HG02678 (cell line): ENCODE measurements around the gene DEFB119.
"Not testable (repeated sequence)": the region's sequence is repeated elsewhere in the genome, so short reads cannot be mapped to it uniquely, and the experiment has no call there.

Experiments used
- ATAC-seq: cut with Tn5 transposase; IDR thresholded peaks from one replicate; pipeline ENCODE4 v1.9.1; 2021; ENCODE audit warnings: mild to moderate bottlenecking, moderate library complexity; ENCODE audit not compliant: unreplicated experiment

DEFB119 gene, protein sequence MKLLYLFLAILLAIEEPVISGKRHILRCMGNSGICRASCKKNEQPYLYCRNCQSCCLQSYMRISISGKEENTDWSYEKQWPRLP

DNA sequence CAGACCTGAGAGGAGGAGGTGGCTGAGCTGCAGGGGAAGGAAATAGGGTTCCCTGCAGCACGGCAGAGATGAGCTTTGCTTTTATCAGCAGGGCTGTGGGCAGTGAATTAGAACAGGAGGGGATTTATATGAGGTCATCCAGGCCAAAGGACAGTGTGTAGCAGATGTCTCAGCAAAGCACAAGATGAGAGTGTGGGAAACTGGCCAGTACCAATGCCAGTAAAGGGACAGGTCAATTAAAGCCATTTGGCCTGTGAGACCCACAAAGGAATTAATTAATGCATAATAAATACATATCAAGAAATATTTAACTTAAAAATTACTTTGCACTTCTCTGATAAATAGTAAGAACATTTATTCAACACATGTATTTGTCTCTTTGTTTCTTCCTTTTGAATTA is at the start of gene DEFB119:
Gene DEFB119 (minus strand): TSS at position 101 of the 400 bp plus-strand sequence. CDS start 107 bp downstream, outside the sequence.
- ATAC-seq: no peak

DNA sequence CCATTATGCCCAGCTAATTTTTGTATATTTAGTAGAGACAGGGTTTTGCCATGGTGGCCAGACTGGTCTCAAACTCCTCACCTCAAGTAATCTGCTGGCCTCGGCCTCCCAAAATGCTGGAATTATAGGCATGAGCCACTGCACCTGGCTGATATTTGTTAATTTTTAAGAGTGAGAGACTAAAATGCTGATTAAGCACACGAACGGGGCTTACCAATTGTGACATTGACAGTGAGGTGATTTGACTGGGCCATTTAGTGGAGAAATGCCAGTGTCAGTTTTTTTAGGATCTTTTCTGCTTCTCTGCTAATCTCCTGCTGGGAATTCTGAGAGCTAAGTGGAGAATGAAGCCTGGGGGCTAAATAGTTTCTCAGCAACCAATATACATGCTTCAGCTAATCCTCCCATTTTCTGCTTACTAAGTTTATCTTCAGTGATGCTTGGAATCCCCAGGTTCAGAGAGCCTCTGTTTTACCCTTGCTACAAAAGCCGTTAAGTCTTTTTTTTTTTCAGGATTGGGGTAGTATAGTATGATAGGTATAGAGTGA is 40.3 kb upstream of the DEFB119 start:
- ATAC-seq: no peak

DNA sequence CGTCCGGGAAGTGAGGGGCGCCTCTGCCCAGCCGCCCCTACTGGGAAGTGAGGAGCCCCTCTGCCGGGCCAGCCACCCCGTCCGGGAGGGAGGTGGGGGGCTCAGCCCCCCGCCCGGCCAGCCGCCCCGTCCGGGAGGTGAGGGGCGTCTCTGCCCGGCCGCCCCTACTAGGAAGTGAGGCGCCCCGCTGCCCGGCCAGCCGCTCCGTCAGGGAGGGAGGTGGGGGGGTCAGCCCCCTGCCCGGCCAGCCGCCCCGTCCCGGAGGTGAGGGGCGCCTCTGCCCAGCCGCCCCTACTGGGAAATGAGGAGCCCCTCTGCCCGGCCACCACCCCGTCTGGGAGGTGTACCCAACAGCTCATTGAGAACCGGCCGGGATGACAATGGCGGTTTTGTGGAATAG is 37.2 kb upstream of the DEFB119 start:
- ATAC-seq: not testable (repeated sequence)

- ATAC-seq: not testable (repeated sequence)
Measured at GRCh38 chr20:31426891-31427551, 36.6 kb upstream of the DEFB119 start.

DNA sequence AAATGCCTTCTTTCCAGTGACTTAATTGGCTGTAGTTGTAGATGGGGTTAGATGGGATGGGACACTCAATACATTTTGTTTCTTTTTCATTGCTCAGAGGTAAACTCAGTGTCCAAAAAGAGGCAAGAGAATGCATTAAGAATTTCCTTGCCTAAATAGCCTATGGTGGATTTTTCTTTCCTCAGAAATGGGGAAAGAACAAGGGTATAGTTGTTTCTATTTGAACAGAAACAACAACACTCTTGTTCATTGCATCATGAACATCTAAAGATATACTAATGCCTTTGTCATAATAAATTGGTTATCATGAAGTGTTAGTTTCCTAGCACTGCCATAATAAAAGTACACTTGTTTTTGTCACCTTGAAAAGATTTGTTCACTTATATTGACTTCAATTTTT is 35.4 kb upstream of the DEFB119 start:
- ATAC-seq: no peak

DNA sequence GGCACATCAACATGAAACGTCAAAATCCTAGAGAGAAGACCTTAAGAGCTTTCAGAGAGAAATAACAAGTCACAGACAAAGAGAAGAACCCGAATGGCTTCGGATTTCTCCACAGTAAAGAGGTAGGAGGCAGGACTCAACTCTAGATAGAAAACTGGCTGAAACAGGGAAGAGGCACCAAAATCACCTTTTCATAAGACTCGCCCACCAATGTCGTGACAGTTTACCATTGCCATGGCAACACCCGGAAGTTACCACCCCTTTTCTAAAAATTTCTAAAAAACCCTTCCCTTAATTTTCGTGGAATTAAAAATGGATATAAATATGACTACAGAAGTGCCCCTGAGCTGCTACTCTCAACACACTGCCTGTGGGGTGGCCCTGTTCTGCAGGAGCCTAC is 27.9 kb upstream of the DEFB119 start:
- no peak for ATAC-seq

DNA sequence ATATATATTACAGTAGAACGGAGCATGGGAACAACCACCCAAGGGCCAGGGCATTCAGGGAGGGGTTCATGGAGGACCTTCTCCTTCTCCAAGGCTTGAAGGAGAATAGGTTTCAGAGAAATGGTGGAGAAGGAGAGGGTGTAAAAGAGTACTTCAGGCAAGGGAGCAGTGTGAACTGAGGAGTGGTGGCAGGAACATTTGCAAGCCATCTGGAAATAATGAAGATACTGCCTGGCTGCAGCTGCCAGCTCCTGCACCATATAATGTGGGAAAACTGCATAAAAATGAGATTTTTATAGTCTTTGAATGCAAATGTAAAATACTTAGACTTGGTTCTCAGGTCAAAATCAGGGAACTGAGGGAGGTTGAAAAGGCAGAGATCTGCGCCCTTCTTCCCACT is 25.3 kb upstream of the DEFB119 start:
- no peak for ATAC-seq

- ATAC-seq: no peak
Measured at GRCh38 chr20:31414381-31414780, 24.0 kb upstream of the DEFB119 start.

- no peak for ATAC-seq
Measured at GRCh38 chr20:31410011-31410410, 19.6 kb upstream of the DEFB119 start.

- no peak for ATAC-seq
Measured at GRCh38 chr20:31406115-31406514, 15.7 kb upstream of the DEFB119 start, which contains the start of gene DEFB121. Gene DEFB121 (minus strand): TSS chr20:31406215. CDS start chr20:31406152, 63 bp downstream.

GRCh38 chr20:31403886-31404285 is 13.5 kb upstream of the DEFB119 start:
- ATAC-seq: no peak

GRCh38 chr20:31394900-31395299 is 4.5 kb upstream of the DEFB119 start:
- ATAC-seq: no peak

DNA sequence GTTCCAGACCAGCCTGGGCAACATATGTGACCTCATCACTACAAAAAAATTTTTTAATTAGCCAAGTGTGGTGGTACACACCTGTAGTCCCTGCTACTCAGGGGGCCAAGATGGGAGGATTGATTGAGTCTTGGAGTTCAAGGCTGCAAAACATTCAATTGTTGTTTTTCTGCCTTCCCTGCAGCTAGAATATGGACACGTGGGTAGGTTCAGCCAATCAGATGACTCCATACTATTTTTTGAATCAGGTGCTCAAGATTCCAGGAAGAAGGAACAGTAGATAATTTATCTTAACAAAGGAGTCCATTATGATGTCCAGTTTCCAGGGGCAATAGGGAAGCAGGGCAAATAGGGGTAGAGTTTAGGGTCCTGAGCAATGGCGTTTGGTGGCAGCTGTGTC is 2.4 kb upstream of the DEFB119 start:
- ATAC-seq: no peak

GRCh38 chr20:31374346-31374745 is 16.0 kb downstream of the DEFB119 start:
- ATAC-seq: no peak

- ATAC-seq: no peak
Measured at GRCh38 chr20:31368301-31368700, 22.1 kb downstream of the DEFB119 start, which contains the start of gene DEFB118. Gene DEFB118 (plus strand): TSS chr20:31368601. CDS start chr20:31368651, 50 bp downstream.

- ATAC-seq: not testable (repeated sequence)
Measured at GRCh38 chr20:31364272-31364671, 26.1 kb downstream of the DEFB119 start.

- ATAC-seq: no peak
Measured at GRCh38 chr20:31363295-31363694, 27.1 kb downstream of the DEFB119 start.

GRCh38 chr20:31355981-31356380 is 34.4 kb downstream of the DEFB119 start:
- ATAC-seq: no peak

DNA sequence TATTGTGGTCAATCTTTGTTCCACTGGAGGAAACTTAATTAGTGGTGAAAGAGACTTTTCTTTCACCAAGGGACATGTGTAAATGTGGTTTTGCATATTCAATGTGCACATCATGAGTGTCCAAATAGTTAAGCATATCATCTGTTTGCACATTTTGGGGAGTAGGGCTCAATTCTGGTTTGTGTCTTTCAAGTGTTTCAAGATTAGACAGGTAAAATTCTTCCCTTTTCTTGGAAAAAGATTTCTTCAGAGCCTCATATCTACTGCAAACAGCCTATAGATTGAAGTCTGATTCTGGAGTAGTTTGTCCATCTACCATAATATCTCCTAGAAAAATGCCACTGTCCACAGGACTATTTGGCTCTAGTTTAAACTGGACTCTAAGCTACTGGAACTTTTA is 48.9 kb downstream of the DEFB119 start:
- no peak for ATAC-seq

DNA sequence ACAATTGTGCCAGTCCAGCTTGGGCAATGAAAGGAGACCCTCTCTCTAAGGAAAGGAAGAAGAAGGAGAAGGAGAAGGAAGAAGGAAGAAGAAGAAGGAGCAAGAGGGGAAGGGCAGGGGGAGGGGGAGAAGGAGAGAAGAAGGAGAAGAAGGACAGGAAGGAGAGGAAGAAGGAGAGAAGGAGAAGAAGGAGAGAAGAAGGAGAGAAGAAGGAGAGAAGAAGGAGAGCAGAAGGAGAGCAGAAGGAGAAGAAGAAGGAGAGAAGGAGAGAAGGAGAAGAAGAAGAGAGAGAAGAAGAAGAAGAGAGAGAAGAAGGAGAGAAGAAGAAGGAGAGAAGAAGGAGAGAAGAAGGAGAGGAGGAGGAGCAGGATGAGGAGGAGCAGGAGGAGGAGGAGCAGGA is 59.5 kb downstream of the DEFB119 start:
- no peak for ATAC-seq
